CD4-positive, alpha-beta T cell treated with Interleukin-4 for 1 hour (primary cell): ENCODE measurements around the gene TMEM145.
A peak's percentile ranks its signal among the peaks of the same experiment; 100 is the strongest.

Experiments used
- DNase-seq, 2 donors: peaks; one replicate each; pipeline ENCODE4 v3.0.0-alpha.2; 2020 to 2022

TMEM145 gene

DNA sequence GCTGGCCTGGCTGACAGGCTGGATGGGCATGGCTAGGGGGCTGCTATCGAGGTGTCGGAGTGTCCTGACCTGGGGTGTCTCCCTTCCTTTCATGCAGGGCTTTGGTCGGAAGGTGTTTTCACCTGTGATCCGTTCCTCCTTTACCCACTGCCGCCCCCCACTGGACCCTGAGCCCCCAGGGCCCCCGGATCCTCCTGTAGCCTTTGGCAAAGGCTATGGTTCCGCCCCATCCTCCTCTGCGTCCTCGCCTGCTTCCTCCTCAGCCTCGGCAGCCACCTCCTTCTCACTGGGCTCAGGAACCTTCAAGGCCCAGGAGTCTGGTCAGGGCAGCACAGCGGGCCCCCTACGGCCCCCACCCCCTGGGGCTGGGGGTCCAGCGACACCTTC lies 23.0 kb upstream of the TMEM145 start:
- DNase-seq = no peak

DNA sequence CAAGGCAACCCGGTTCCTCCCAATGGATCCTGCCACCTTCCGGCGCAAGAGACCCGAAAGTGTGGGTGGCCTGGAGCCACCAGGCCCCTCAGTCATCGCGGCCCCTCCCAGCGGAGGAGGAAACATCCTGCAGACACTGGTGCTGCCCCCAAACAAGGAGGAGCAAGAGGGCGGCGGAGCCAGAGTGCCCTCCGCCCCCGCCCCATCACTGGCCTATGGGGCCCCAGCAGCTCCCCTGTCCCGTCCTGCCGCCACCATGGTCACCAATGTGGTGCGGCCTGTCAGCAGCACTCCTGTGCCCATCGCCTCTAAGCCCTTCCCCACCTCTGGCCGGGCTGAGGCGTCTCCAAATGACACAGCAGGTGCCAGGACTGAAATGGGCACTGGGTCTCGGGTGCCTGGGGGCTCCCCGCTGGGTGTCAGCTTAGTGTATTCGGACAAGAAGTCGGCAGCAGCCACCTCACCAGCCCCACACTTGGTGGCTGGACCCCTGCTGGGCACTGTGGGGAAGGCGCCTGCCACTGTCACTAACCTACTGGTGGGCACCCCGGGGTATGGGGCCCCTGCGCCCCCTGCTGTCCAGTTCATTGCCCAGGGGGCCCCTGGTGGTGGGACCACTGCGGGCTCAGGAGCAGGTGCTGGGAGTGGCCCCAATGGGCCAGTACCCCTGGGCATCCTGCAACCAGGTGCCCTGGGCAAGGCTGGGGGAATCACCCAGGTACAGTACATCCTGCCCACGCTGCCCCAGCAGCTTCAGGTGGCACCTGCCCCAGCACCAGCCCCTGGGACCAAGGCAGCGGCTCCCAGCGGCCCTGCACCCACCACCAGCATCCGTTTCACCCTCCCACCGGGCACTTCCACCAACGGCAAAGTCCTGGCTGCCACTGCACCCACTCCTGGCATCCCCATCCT lies 22.3 kb upstream of the TMEM145 start:
- DNase-seq = peak; percentile 67 to 69

DNA sequence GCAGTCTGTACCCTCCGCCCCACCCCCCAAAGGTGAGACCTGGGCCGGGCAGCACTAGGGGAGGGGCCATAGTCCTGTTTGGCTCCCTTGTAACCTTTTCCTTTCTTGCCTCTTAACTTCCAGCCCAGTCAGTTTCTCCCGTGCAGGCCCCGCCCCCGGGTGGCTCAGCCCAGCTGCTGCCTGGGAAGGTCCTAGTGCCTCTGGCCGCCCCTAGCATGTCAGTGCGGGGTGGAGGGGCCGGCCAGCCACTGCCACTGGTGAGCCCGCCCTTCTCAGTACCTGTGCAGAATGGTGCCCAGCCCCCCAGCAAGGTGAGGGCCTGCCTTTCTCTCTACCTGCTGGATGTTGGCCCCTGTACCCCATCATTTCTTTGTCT lies 21.7 kb upstream of the TMEM145 start:
- DNase-seq = no peak

DNA sequence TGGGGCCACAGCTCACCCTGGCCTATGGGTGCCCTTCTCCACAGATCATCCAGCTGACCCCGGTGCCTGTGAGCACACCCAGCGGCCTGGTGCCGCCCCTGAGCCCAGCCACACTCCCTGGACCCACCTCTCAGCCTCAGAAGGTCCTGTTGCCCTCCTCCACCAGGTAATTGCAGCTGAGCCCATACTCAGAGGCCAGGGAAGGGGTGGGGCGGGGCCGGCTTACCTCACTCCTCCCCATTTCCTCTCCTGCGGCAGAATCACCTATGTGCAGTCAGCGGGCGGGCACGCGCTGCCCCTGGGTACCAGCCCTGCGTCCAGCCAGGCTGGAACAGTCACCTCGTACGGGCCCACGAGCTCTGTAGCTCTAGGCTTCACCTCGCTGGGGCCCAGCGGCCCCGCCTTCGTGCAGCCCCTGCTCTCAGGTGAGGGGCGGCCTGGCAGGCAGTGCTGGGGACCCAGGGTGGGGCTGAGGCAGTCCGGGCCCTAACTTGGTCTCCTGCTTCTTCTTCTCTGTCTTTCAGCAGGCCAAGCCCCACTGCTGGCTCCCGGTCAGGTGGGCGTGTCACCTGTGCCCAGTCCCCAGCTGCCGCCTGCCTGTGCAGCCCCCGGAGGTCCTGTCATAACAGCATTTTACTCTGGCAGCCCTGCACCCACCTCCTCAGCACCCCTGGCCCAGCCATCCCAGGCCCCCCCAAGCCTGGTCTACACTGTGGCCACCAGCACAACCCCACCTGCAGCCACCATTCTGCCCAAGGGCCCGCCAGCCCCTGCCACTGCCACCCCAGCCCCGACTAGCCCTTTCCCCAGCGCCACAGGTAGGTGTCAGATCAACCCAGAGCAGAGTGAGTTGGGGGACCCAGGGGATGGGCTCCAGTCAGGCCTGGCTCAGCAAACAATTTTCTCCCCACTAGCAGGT lies 20.8 kb upstream of the TMEM145 start:
- DNase-seq = no peak

DNA sequence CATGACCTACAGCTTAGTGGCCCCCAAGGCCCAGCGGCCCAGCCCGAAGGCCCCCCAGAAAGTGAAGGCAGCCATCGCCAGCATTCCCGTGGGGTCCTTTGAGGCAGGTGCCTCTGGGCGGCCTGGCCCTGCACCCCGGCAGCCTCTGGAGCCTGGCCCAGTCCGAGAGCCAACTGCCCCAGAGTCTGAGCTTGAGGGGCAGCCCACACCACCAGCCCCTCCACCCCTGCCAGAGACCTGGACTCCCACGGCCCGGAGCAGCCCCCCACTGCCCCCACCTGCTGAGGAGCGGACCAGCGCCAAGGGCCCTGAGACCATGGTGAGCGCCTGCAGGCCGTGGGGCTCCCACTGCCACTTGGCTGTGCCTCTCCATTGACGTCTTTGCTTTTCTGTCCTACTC lies 20.1 kb upstream of the TMEM145 start:
- no peak for DNase-seq

DNA sequence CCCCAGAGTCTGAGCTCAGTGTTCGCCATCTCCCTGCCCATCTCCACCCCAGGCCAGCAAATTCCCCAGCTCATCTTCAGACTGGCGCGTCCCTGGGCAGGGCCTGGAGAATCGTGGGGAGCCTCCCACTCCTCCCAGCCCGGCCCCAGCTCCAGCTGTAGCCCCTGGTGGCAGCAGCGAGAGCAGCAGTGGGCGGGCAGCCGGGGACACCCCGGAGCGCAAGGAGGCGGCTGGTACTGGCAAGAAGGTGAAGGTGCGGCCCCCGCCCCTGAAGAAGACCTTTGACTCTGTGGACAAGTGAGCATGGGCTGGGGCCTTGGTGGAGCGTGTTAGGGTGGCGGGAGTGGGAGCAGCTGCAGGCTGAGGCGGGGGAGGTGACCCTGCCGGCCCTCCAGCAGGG lies 19.6 kb upstream of the TMEM145 start:
- DNase-seq = no peak

DNA sequence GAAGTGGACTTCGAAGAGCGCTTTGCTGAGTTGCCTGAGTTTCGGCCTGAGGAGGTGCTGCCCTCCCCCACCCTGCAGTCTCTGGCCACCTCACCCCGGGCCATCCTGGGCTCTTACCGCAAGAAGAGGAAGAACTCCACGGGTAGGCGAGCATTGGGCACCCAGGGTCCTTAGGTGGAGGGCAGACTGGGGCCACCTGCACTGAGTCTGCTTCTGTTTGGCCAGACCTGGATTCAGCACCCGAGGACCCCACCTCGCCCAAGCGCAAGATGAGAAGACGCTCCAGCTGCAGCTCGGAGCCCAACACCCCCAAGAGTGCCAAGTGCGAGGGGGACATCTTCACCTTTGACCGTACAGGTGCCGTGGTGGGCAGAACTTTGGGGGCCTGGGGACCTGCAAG lies 19.2 kb upstream of the TMEM145 start:
- DNase-seq = no peak

DNA sequence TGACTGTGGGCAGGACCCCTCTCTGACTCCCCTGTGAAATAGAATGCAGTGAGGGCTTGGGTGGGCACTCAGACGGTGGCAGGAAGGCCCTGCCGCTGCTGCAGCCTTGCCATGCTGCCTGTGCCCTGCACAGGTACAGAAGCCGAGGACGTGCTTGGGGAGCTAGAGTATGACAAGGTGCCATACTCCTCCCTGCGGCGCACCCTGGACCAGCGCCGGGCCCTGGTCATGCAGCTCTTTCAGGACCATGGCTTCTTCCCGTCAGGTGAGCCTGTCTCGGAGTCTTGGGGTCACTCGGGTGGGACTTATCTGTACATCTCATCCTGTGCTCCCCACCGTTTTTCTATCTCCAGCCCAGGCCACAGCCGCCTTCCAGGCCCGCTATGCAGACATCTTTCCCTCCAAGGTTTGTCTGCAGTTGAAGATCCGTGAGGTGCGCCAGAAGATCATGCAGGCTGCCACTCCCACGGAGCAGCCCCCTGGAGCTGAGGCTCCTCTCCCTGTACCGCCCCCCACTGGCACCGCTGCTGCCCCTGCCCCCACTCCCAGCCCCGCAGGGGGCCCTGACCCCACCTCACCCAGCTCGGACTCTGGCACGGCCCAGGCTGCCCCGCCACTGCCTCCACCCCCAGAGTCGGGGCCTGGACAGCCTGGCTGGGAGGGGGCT lies 18.5 kb upstream of the TMEM145 start:
- no peak for DNase-seq

DNA sequence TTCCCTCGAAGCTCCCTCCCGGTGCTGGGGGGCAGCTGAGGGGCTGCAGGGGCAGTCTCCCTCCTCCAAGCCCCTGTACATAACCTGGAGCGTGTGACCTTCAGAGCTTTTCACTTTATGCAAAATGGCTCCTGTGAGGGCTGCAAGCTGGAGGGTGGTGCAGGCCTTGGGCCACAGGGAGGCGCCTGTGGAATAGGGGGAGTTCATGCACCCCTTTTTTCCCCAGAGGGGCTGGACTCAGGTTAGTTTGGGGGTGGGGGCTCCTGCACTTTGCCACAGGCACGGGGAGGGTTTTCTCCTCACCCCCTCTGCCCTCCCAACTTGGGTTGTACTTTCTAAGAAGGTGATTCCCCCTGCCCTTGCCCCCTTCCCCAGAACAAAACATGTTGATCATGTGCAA lies 17.8 kb upstream of the TMEM145 start:
- DNase-seq = no peak

DNA sequence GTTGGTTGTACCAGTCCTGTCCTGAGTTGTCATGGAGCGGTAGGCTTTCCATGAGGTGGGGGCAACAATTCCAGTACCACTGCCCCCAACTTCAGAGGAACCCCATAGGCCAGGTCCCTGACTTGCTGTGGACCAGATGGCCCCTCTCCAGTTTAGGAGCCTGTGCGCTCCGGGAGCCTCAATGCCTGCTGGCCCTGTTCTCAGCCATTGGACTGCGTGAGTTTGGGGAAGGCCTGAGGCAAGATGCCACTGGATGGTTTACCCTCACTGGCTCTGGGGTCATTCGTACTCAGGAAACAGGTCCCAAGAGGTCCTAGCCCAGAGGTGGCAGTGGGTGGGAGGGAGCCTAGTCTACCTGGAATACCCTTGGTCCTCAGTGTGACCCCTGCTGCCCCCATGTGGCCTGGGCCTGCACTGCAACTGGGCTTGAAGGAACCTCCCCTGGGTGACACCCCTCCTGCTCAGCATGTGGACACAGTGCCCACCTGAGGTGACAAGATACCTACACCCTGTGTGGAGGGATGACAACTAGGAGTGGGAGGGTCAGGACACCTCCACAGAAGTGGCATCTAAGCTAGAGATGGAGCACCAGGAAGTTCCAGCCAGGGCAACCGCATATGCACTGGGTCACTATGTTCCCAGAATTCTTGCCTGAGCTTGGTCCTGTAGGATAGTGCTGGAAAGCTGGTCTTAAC lies 17.1 kb upstream of the TMEM145 start:
- DNase-seq = peak; percentile 88 to 90

DNA sequence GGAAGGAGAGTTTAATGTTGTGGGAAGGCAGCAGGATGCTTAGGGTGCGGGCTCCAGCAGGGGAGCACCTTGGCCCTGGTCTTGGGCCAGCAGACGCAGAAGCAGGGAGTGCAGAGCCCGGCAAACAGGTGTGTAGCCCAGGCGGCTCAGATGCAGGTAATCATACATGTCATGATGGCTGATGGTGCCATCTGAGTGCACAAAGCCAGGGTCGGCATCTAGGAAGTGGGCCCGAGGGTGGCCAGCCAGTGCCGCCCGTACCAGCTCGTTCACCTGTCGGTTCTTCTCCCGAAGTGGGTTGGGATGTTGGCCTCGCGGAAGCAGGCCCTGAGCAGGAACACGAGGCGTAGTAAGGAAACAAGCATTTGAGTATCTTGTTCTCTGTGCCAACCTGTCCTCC lies 16.1 kb upstream of the TMEM145 start:
- DNase-seq = no peak

DNA sequence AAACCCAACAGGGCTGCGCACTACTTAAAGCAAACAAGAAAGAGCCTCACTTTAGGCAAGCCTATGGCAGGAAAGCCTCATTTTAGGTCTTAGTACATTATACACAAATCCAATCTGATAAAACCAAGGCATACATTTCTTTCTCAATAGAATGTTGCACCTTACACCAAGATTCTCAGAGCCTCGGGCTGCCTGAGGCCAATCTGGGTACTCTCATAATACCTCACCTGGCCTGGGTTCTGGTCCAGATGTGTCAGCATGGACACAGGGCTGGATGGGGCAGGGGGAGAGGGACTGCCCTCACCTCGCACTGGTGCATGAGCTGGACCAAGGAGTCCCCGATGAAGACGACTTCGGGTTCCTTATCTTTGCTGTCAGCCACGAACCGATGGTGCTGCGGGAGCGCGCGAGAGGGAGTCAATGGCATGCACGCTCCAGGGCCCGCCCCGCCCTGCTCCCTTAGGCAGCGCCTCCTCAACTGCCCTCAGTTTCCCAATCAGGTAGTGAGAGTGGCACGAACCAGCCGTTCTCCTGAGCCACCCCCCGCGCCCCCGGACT lies 11.4 kb upstream of the TMEM145 start, which contains the start of gene PRR19:
Gene PRR19 (plus strand): TSS at position 487 of the 558 bp plus-strand sequence. CDS start 7,453 bp downstream, outside the sequence.
- no peak for DNase-seq

DNA sequence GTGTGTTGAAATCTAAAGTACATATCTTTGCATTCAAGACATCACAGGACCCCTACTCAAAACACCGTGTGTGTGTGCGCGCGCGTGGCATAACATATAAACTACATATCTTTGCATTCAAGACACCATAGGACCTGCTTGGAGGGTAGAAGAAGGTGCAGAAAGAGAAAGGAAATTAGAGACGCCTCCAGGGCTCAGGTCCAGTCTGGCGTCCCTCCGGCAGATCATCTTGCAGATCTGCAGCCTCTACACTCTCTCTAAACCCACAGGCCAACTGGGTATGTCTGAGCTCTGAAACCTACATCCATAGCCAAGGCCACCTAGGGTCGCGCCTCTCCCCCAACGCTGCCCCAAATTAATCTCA lies 10.0 kb upstream of the TMEM145 start:
- no peak for DNase-seq

DNA sequence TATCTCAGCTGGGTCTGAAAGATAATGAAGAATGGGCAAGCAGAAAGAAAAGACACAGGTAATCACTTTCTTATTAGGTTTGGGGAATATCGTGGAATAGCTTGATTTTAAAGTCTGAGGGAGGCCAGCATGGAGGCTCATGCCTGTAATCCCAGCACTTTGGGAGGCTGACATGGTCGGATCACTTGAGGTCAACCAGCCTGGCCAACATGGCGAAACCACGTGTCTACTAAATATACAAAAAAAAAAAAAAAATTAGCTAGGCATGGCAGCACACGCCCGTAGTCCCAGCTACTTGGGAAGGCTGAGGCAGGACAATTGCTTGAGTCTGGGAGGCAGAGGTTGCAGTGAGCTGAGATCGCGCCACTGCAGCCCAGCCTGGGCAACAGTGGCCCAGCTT lies 9.2 kb upstream of the TMEM145 start:
- DNase-seq = no peak

DNA sequence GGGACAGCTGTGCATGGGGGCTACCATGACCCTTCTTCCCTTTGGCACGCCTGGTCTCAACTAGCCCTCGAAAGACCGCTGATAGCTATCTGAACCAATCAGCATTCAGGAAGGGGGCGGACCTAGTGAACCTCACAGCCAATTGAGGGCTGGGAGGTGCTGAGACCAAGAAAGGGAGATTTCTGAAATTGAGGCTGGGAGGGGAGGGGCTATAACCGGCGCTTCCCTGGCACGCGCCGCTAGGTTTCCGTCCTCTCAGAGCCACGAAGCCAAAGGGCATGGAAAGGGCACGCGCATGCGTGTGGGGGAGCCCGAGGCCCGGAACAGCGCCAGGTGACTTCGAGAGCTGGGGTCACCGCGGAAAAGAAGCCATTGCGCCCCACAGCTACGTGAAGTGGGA lies 6.5 kb upstream of the TMEM145 start:
- peak in 1 of 2 donors; percentile 45 for DNase-seq

DNA sequence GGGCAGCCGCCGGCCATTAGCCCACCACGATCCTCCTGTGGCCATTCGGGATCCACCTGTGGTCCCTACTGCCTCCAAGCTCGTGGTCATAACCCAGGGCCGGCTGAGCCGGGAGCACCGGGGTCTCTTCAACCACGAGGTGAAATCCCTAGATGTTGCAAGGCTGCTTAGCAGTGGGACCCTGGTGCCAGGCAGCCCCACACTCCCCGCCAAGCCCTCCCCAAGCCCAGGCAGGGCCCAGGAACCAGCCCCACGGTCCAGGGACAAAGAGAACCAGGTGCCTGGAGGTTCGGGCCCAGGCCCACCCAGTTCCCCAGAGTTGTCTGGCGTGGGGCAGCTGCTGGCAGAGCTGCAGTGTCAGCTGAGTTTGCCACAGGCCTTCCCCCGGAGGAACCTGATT lies 3.4 kb upstream of the TMEM145 start:
- DNase-seq = no peak

DNA sequence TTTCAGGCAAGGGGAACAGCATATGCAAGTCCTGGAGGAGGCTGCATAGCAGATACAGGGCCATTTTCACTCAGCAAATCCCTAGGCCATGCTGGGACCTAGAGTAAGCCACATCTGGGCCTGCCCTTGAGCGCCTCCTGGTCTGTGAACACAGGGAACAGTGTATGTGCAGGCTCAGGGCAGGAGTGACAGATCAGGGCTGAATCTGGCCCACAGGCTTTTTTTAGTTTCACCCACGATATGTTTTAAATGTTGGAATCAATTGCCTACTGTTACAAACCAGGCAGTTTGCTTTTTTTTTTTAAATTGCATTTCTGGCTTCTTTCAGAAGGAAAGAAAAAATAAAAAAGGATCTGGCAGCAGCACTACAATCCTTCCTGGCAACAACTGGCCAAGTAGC lies 1.5 kb upstream of the TMEM145 start:
- no peak for DNase-seq

DNA sequence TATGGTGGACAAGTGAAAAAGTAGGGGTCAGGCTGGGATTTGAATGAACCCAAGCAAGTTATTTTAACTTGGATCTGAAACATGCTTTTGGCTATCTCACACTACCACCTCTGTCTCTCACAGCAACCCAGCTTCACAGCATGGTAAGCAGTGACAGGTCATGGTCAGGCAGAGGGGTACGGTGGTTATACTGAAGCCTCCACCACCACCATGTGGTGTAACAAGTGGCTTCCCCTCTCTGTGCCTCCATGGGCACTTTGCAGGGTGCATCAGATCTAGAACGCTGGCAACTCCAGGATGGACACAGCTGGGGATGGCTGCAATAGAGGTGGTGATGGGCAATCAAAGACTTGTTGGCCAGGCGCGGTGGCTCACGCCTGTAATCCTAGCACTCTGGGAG lies 739 bp upstream of the TMEM145 start:
- no peak for DNase-seq

DNA sequence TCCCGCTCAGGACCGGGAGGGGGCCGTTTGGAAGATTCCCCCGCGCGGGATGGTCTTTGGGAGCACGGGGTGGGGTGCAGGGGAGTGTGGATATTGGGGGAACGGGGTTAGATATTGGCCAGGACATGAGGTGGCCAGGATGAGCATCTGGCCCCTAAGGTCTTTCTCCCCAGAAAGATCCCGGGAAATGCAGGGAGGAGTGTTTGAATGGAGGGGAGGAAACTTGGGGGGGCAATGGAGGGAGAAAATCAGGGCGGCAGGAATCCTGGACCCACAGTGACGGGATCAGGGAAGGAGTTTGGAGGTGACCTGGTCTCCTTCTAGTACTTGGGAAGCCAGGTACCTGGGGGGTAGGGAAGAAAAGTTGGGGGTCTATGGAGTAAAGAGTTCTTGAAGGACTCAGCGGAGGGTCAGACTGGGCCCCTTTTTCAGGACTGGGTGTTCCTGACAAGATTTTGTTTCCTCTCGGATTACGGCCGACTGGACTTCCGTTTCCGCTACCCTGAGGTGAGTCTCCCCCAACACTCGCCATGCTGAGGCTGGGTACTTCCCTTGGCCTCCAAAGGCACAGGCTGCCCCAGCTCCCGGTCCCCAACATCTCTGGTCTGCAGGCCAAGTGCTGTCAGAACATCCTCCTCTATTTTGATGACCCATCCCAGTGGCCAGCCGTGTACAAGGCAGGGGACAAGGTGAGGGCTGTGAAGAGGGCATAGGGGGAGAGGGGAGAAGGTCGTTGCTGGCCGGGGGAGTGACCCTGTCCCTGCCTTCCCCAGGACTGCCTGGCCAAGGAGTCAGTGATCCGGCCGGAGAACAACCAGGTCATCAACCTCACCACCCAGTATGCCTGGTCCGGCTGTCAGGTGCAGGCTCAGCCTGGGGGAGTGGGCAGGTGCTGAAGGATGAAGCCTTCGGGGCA lies 989 bp downstream of the TMEM145 start:
- DNase-seq = no peak

DNA sequence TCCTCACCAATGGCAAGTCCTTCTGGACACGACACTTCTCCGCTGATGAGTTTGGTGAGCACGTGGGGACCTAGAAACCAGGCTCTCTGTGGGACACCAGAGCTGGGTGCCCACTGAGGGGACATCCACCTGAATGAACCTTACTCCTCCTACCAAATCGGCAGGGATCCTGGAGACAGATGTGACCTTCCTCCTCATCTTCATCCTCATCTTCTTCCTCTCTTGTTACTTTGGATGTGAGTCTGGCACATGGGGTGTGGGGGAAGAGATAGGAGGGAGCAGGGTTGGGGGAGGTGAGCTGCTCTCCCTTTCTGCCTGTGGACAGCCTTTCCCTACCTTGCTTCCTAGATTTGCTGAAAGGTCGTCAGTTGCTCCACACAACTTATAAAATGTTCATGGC lies 1.9 kb downstream of the TMEM145 start:
- DNase-seq = no peak
